Measurements from ENCODE around the gene RBMS1. TPM values are rescaled to one million over a fixed set of nuclear protein-coding genes. Genes with fewer than 3 reads are reported as not detected.

Gene RBMS1
- total and polyA plus RNA-seq, 4 donors: 7.9 to 23.5 (median 15.5) TPM

GRCh38 chr2:160502478-160502877 lies 8.9 kb upstream of the RBMS1 start:
- no peak for DNase-seq (ENCODE audit: low spot score)
- no peak overlapping the region for H3K27ac ChIP-seq (ENCODE audit: low read depth in 1 of 2, low read length in 2 of 2)
- no peak for TF ChIP-seq RXRA (IDR thresholded peaks at IDR 0.05)
- no peak for TF ChIP-seq JUND (IDR thresholded peaks at IDR 0.05)
- no peak for TF ChIP-seq YY1 (IDR thresholded peaks at IDR 0.05)
- TF ChIP-seq FOXA2 (IDR thresholded peaks at IDR 0.05): no peak
- no peak for TF ChIP-seq SP1 (IDR thresholded peaks at IDR 0.05)
- TF ChIP-seq HNF4A (conservative IDR thresholded peaks at IDR 0.05): no peak
- no peak for TF ChIP-seq NR2F2 (IDR thresholded peaks at IDR 0.05)
- no peak for TF ChIP-seq REST (IDR thresholded peaks at IDR 0.05)
- TF ChIP-seq EGR1 (IDR thresholded peaks at IDR 0.05; ENCODE audit: low read depth in 2 of 2): no peak
- no peak for TF ChIP-seq ZBTB33 (IDR thresholded peaks at IDR 0.05)
- no peak for TF ChIP-seq ATF3 (IDR thresholded peaks at IDR 0.05)
- no peak for TF ChIP-seq TAF1 (conservative IDR thresholded peaks at IDR 0.05)
- no peak for TF ChIP-seq MAX (IDR thresholded peaks at IDR 0.05)
- TF ChIP-seq FOXA1 (IDR thresholded peaks at IDR 0.05): no peak
- no peak for TF ChIP-seq RAD21 (IDR thresholded peaks at IDR 0.05)
- TF ChIP-seq CTCF (IDR thresholded peaks at IDR 0.05; ENCODE audit: low read depth, low read length, missing input control): no peak
- no peak for TF ChIP-seq HNF4G (IDR thresholded peaks at IDR 0.05)
- no peak for TF ChIP-seq GABPA (IDR thresholded peaks at IDR 0.05 in 1 of 2, conservative IDR thresholded peaks at IDR 0.05 in 1 of 2)
- H3K4me1 ChIP-seq (ENCODE audit: control insufficient read depth in 4 of 4, insufficient read depth in 4 of 4, low read length in 3 of 4): no peaks in the 10 kb centered on the region
- no peaks in the 10 kb centered on the region for H3K9me3 ChIP-seq (ENCODE audit: control insufficient read depth in 4 of 4, low read length in 3 of 4)
- H3K36me3 ChIP-seq (ENCODE audit: control insufficient read depth in 4 of 4, insufficient read depth in 3 of 4, low read depth in 1 of 4, low read length in 3 of 4): no peaks in the 10 kb centered on the region
- WGBS: 87% methylated on average over 5 of the region's 5 CpGs
- H3K9ac ChIP-seq (ENCODE audit: low read depth in 1 of 2, low read length in 2 of 2): no peak overlapping the region
- H3K27me3 ChIP-seq (ENCODE audit: control insufficient read depth in 4 of 4, insufficient read depth in 4 of 4, low read length in 3 of 4): no peaks in the 10 kb centered on the region
- no peak overlapping the region for H3K4me3 ChIP-seq (ENCODE audit: low read depth in 1 of 3, low read length in 3 of 3)
